LNCAP (cell line): ENCODE results near the gene DNAAF1.

Source experiments
- CTCF ChIP-seq: fragments of 450-650 bp; IDR thresholded peaks from 2 replicates; pipeline ENCODE4 v1.5.1; 2017; ENCODE audit warnings: mild to moderate bottlenecking

The DNAAF1 gene

GRCh38 chr16:84184775-84185174, 39.7 kb downstream of the DNAAF1 start:
- TF ChIP-seq CTCF = no peak

GRCh38 chr16:84186685-84187437, 41.8 kb downstream of the DNAAF1 start, which contains the start of gene TAF1C:
TAF1C (minus strand) TSS chr16:84187057; CDS start chr16:84184988, 2,069 bp downstream.
- peak; percentile 96 for TF ChIP-seq CTCF

GRCh38 chr16:84190731-84191388, 45.8 kb downstream of the DNAAF1 start, which contains the start of gene ADAD2:
ADAD2 (plus strand) TSS chr16:84191157; CDS start chr16:84191231, 74 bp downstream.
- no peak for TF ChIP-seq CTCF

GRCh38 chr16:84191466-84191865, 46.4 kb downstream of the DNAAF1 start:
- TF ChIP-seq CTCF = no peak

- TF ChIP-seq CTCF = no peak
Observed at GRCh38 chr16:84193480-84193879, 48.4 kb downstream of the DNAAF1 start.

GRCh38 chr16:84194018-84194417, 48.9 kb downstream of the DNAAF1 start:
- TF ChIP-seq CTCF = no peak

- TF ChIP-seq CTCF = no peak
Observed at GRCh38 chr16:84194470-84195200, 49.5 kb downstream of the DNAAF1 start.
